HG03521 (cell line): ENCODE data around the gene TUT7.

ENCODE experiments used
- ATAC-seq: cut with Tn5 transposase; IDR thresholded peaks from one replicate; pipeline ENCODE4 v1.9.1; 2021; ENCODE audit warnings: mild to moderate bottlenecking, moderate library complexity; ENCODE audit not compliant: unreplicated experiment

The TUT7 gene

GRCh38 chr9:86272221-86272620, 82.0 kb downstream of the TUT7 start:
- no peak for ATAC-seq

DNA sequence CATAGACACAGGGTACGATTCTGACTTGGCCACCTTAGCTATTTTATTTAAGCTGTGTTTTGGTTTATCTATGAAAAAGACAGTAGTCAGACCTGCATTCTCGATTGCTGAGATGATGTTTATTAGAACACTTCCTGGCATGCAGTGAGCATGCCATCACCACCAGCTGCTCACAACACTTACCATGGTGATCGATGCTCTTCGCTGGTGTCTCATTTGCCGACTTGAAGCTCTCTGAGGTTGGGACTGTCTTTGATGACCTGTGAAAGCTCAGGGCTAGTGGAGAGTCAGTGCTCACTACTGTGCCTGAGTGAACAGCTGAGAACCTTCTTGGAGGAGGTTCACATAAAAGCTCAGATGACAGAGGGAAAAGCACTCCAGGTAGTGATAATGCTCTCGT, 90.3 kb downstream of the TUT7 start:
- ATAC-seq, result no peak

DNA sequence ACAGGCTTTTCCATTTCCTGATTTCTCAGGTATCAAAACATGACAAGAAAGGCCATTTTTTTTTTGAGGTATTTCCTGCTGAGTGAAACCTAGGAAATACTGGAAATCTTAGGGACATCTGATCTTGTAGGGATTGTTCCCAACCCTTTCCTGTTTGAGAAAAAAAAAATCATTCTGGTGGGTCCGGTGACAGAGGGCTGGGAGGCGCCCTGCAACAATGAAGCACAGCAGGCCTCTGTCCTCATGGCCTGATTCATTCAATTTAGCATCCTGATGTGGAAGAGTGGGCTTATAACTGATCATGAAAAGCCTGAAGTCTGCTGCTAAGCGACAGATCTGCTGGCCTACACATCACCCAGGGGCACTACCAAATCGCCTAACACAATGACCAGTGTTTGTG, 91.7 kb downstream of the TUT7 start:
- ATAC-seq, result no peak

GRCh38 chr9:86259557-86259956, 94.7 kb downstream of the TUT7 start, which contains the start of gene C9orf153:
C9orf153 (minus strand) TSS chr9:86259657; CDS start chr9:86229603, 30,054 bp downstream.
- ATAC-seq, result no peak

GRCh38 chr9:86257391-86257790, 96.8 kb downstream of the TUT7 start:
- no peak for ATAC-seq

DNA sequence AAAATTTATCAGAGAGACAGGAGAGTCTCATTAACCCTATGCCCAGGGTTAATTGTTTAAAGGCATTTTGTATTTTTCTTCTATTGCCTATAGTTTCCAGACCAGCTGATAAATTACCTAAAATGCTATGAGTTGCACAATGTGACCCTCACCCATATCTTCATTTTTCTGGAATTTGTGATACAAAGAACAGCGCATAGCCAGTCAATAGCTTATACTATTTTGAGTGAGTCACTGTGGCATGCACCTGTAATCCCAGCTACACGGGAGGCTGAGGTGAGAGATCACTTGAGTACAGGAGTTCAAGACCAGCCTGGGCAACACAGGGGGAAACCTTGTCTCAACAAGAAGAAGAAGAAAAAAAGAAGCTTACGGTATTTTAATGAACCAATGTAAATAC, 97.6 kb downstream of the TUT7 start:
- no peak for ATAC-seq

DNA sequence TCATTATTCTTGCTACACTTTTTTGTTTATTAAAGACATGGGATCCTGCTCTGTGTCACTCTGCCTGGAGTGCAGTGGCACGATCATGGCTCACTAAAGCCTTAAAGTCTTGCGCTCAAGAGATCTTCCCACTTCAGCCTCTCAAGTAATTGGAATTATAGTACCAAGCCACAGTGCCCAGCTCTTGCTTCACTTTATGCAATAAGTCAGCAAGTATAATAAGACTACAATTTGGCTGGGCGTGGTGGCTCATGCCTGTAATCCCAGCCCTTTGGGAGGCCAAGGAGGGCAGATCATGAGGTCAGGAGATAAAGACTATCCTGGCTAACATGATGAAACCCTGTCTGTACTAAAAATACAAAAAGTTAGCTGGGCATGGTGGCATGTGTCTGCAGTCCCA, 100.6 kb downstream of the TUT7 start:
- ATAC-seq, result no peak

GRCh38 chr9:86252870-86253269, 101.3 kb downstream of the TUT7 start:
- ATAC-seq, result no peak

DNA sequence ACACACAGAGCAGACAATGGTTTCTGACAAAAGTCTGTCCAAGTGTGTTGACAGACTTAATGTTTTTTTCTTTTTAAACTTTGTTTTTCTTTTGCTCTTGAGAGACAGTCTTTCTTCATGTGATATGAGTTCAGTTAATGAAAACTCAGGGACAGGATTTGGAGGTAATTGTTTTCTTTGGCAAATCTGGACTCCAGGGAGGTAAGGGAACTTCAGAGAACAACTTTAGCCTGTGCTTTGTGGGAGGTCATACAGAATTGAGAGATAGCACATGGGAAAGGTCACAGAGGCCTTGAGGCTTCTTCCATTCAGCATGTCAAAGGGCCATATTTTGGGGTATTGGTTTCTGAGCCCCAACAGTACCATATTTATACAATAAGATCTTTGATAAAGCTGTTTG, 104.1 kb downstream of the TUT7 start:
- ATAC-seq, result no peak

GRCh38 chr9:86248746-86249145, 105.5 kb downstream of the TUT7 start:
- ATAC-seq, result no peak

- ATAC-seq, result no peak
Observed at GRCh38 chr9:86246752-86247161, 107.5 kb downstream of the TUT7 start.

GRCh38 chr9:86242071-86242470, 112.1 kb downstream of the TUT7 start:
- no peak for ATAC-seq

DNA sequence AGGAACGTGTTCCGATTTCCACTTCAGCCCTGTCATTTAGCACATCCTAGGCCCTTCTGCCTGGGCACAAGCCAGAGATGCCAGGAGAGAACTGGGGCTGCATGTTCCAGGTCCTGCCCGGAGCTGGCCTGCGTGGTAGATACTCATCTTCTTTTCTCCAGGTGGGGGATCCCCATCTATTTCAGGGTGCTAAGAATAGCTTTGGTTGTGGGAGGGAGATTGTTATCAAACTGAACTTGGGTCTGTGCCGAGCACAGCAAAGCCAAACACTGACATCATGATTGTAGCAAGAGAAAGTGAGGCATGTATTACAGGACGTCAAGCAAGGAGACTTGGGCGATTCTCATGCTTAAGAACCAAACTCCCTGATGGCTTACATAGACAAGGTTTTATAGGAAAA, 113.0 kb downstream of the TUT7 start:
- no peak for ATAC-seq

- ATAC-seq, result no peak
Observed at GRCh38 chr9:86238861-86239770, 115.1 kb downstream of the TUT7 start.
